HepG2 (cell line): Measurements from ENCODE around the gene PCDHGA10.

ENCODE experiments used
- ADNP ChIP-seq: sonication (generic); formaldehyde crosslinking; IDR thresholded peaks from 2 replicates; pipeline ENCODE4 v1.4.0; 2020; ENCODE audit warnings: missing genetic modification reagents
- CTCF ChIP-seq: sonication (generic); formaldehyde crosslinking; IDR thresholded peaks from 2 replicates; pipeline ENCODE4 v1.5.0; 2020; ENCODE audit warnings: mild to moderate bottlenecking, missing genetic modification reagents, moderate library complexity
- MYC ChIP-seq: sonication (generic); formaldehyde crosslinking; IDR thresholded peaks from 2 replicates; pipeline ENCODE4 v1.9.0; 2021; ENCODE audit warnings: missing genetic modification reagents, borderline replicate concordance
- THAP7 ChIP-seq: sonication (generic); formaldehyde crosslinking; IDR thresholded peaks from 2 replicates; pipeline ENCODE4 v1.8.1; 2023; ENCODE audit warnings: mild to moderate bottlenecking, missing genetic modification reagents
- UBTF ChIP-seq: sonication (generic); formaldehyde crosslinking; IDR thresholded peaks from 2 replicates; pipeline ENCODE4 v1.4.0; 2020; ENCODE audit warnings: mild to moderate bottlenecking, missing genetic modification reagents
- ZBTB21 ChIP-seq: sonication (generic); formaldehyde crosslinking; IDR thresholded peaks from 2 replicates; pipeline ENCODE4 v1.4.0; 2020; ENCODE audit warnings: missing genetic modification reagents

- TF ChIP-seq UBTF (CRISPR knock-in tag) (no peak), THAP7 (no peak), ZBTB21 (CRISPR knock-in tag) (no peak), MYC (CRISPR knock-in tag) (no peak), ADNP (CRISPR knock-in tag) (no peak), CTCF (CRISPR knock-in tag) (no peak)
Observed at GRCh38 chr5:141363952-141364660, 48.7 kb upstream of the PCDHGA10 start, which contains the start of gene PCDHGA5.
